Vagina (tissue), 2 donors: ENCODE measurements around the gene UBR4.

ENCODE experiments used
- CTCF ChIP-seq, 3 experiments: fragments of 450-650 bp in 2 of 3; fragments of 200-600 bp in 1 of 3; sonication (generic) in 1 of 3; IDR thresholded peaks; one replicate each; pipeline ENCODE4 v1.5.1; 2017 to 2019; ENCODE audit warnings: antibody characterized with exemption in 3 of 3, mild to moderate bottlenecking in 2 of 3, moderate library complexity in 2 of 3
- POLR2AphosphoS5 ChIP-seq, 2 donors: sonication (generic); formaldehyde crosslinking; IDR thresholded peaks; one replicate each; pipeline ENCODE4 v1.9.0; 2017; ENCODE audit warnings: antibody characterized with exemption in 2 of 2, mild to moderate bottlenecking in 2 of 2, low read depth in 1 of 2; ENCODE audit not compliant: insufficient read depth in 1 of 2

GRCh38 chr1:19037659-19038058 is 172.4 kb downstream of the UBR4 start:
- TF ChIP-seq CTCF (IDR thresholded peaks at IDR 0.05) (no peak), POLR2AphosphoS5 (IDR thresholded peaks at IDR 0.05; ENCODE audit: insufficient read depth in 1 of 2, low read depth in 1 of 2) (no peak)
